Endothelial cell of umbilical vein (primary cell): ENCODE results near the gene ADH7.

ENCODE experiments used
- CTCF ChIP-seq, 2 donors: IDR thresholded peaks; 1 replicate in 1 of 2; 2 replicates in 1 of 2; pipeline ENCODE4 v1.5.1; 2011; ENCODE audit warnings: low read length in 2 of 2, mild to moderate bottlenecking in 2 of 2, moderate library complexity in 2 of 2, control low read depth in 1 of 2, inconsistent platforms in 1 of 2, low read depth in 1 of 2; ENCODE audit not compliant: insufficient read depth in 1 of 2; ENCODE audit errors: extremely low read depth in 1 of 2
- POLR2A ChIP-seq: IDR thresholded peaks from 2 replicates; pipeline ENCODE4 v1.6.1; 2012; ENCODE audit warnings: low read depth, mild to moderate bottlenecking, control low read depth, low read length

- no peak for TF ChIP-seq CTCF (IDR thresholded peaks at IDR 0.05; ENCODE audit: extremely low read depth in 1 of 2, insufficient read depth in 1 of 2, low read depth in 1 of 2, low read length in 2 of 2)
- TF ChIP-seq POLR2A = no peak
These were observed 36.8 kb upstream of the ADH7 start for GRCh38 chr4:99471896-99472295.
